Activated CD4-positive, alpha-beta T cell treated with anti-CD3 and anti-CD28 coated beads, Interleukin-2, Interleukin-6, amounts not matched to agents 100 ng/mL and 50 ng/mL, durations not matched to agents 16 hours and 8 hours (primary cell): ENCODE data around the gene RASSF5.
"Not testable (repeated sequence)": the region's sequence is repeated elsewhere in the genome, so short reads cannot be mapped to it uniquely, and the experiment has no call there.

Experiments used
- DNase-seq: peaks from one replicate; pipeline ENCODE4 v3.0.0-alpha.2; 2020

RASSF5 gene

GRCh38 chr1:206573762-206574161 is 66.4 kb downstream of the RASSF5 start:
- DNase-seq = no peak

GRCh38 chr1:206575165-206575893 is 68.0 kb downstream of the RASSF5 start:
- peak; percentile 81 for DNase-seq

- no peak for DNase-seq
Observed at GRCh38 chr1:206575894-206576737, 68.8 kb downstream of the RASSF5 start.

- DNase-seq = peak; percentile 4
Observed at GRCh38 chr1:206577626-206578025, 70.3 kb downstream of the RASSF5 start.

- peak; percentile 79 for DNase-seq
Observed at GRCh38 chr1:206578068-206578977, 71.0 kb downstream of the RASSF5 start.

- DNase-seq = no peak
Observed at GRCh38 chr1:206578978-206579374, 71.6 kb downstream of the RASSF5 start.

- DNase-seq = peak; percentile 96
Observed at GRCh38 chr1:206579747-206580437, 72.6 kb downstream of the RASSF5 start.

GRCh38 chr1:206580438-206581113 is 73.2 kb downstream of the RASSF5 start:
- DNase-seq = peak; percentile 5

GRCh38 chr1:206581114-206581497 is 73.8 kb downstream of the RASSF5 start:
- DNase-seq = not testable (repeated sequence)

- no peak for DNase-seq
Observed at GRCh38 chr1:206581571-206581981, 74.2 kb downstream of the RASSF5 start.

- DNase-seq = no peak
Observed at GRCh38 chr1:206582537-206582936, 75.2 kb downstream of the RASSF5 start.

- no peak for DNase-seq
Observed at GRCh38 chr1:206582971-206583706, 75.8 kb downstream of the RASSF5 start.

GRCh38 chr1:206583707-206584648 is 76.6 kb downstream of the RASSF5 start:
- DNase-seq = peak; percentile 89

- DNase-seq = no peak
Observed at GRCh38 chr1:206584683-206585082, 77.4 kb downstream of the RASSF5 start.

GRCh38 chr1:206586501-206587445 is 79.4 kb downstream of the RASSF5 start:
- no peak for DNase-seq

GRCh38 chr1:206587904-206588303 is 80.6 kb downstream of the RASSF5 start:
- DNase-seq = no peak

GRCh38 chr1:206588492-206588891 is 81.2 kb downstream of the RASSF5 start:
- no peak for DNase-seq

- no peak for DNase-seq
Observed at GRCh38 chr1:206589206-206589605, 81.9 kb downstream of the RASSF5 start.
